Duodenal mucosa (tissue), 2 donors: ENCODE data around the gene ARHGAP31.

Source experiments
- H3K27ac ChIP-seq: one replicate; pipeline ENCODE4 v1.7.0; 2013; ENCODE audit warnings: low read depth, low read length
- H3K27me3 ChIP-seq, 2 donors: one replicate each; pipeline ENCODE4 v1.7.0; 2013; ENCODE audit warnings: low read length in 2 of 2, control low read depth in 1 of 2; ENCODE audit not compliant: insufficient read depth in 2 of 2, control insufficient read depth in 1 of 2
- H3K36me3 ChIP-seq, 2 donors: one replicate each; pipeline ENCODE4 v1.7.0; 2013; ENCODE audit warnings: low read length in 2 of 2, control low read depth in 1 of 2; ENCODE audit not compliant: insufficient read depth in 2 of 2, control insufficient read depth in 1 of 2
- H3K4me1 ChIP-seq, 2 donors: one replicate each; pipeline ENCODE4 v1.7.0; 2013; ENCODE audit warnings: low read length in 2 of 2, control low read depth in 1 of 2; ENCODE audit not compliant: insufficient read depth in 2 of 2, control insufficient read depth in 1 of 2
- H3K4me3 ChIP-seq, 2 donors: one replicate each; pipeline ENCODE4 v1.7.0; 2013; ENCODE audit warnings: low read length in 2 of 2, low read depth in 1 of 2
- H3K9ac ChIP-seq, 2 donors: one replicate each; pipeline ENCODE4 v1.7.0; 2013; ENCODE audit warnings: low read length in 2 of 2, low read depth in 1 of 2
- H3K9me3 ChIP-seq, 2 donors: one replicate each; pipeline ENCODE4 v1.7.0; 2013; ENCODE audit warnings: low read length in 2 of 2, control low read depth in 1 of 2; ENCODE audit not compliant: control insufficient read depth in 1 of 2

ARHGAP31 gene

GRCh38 chr3:119427669-119428068 lies 133.5 kb downstream of the ARHGAP31 start:
- peaks cover 26 to 46% of the 10 kb centered on the region in 2 donors for H3K9me3 ChIP-seq
- H3K27ac ChIP-seq, result no peak overlapping the region
- peaks cover 25 to 39% of the 10 kb centered on the region in 2 donors for H3K36me3 ChIP-seq
- peak overlapping the region in 1 of 2 donors; percentile 11 for H3K4me3 ChIP-seq
- no peaks in the 10 kb centered on the region for H3K4me1 ChIP-seq
- no peak overlapping the region for H3K9ac ChIP-seq
- H3K27me3 ChIP-seq, result no peaks in the 10 kb centered on the region

DNA sequence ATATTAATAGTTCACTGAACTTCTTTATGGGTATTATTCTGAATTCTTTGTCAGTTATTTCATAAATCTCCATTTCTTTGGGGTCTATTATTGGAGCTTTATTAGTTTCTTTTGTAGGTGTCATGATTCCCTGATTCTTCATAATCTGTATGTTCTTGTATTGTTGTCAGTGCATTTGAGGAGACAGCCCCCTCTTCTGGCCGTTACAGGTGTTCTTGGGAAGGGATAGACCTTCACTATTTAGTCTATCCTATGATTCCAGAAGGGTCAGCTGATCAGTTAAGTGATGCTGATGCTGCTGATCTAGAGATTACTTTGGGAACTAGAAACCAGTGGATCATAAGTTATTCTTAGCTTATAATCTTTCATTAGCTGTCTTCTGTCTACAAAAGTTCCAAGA lies 134.4 kb downstream of the ARHGAP31 start:
- H3K9me3 ChIP-seq, result peaks cover 26 to 46% of the 10 kb centered on the region in 2 donors
- H3K27me3 ChIP-seq, result no peaks in the 10 kb centered on the region
- peaks cover 32 to 47% of the 10 kb centered on the region in 2 donors for H3K36me3 ChIP-seq

GRCh38 chr3:119433613-119434325 lies 139.6 kb downstream of the ARHGAP31 start:
- H3K27me3 ChIP-seq, result no peaks in the 10 kb centered on the region
- no peak overlapping the region for H3K27ac ChIP-seq
- no peaks in the 10 kb centered on the region for H3K4me1 ChIP-seq
- H3K4me3 ChIP-seq, result no peak overlapping the region
- H3K9me3 ChIP-seq, result peaks cover 8 to 13% of the 10 kb centered on the region in 2 donors
- no peak overlapping the region for H3K9ac ChIP-seq
- H3K36me3 ChIP-seq, result peaks cover 62 to 94% of the 10 kb centered on the region in 2 donors

More for the DNA sequence above, 134.4 kb downstream of the ARHGAP31 start:
- Histone ChIP-seq H3K9ac (no peak overlapping the region), H3K4me1 (no peaks in the 10 kb centered on the region), H3K4me3 (no peak overlapping the region), H3K27ac (no peak overlapping the region)

- Histone ChIP-seq H3K4me3 (no peak overlapping the region), H3K27me3 (no peaks in the 10 kb centered on the region), H3K4me1 (no peaks in the 10 kb centered on the region), H3K36me3 (peaks cover 59 to 85% of the 10 kb centered on the region in 2 donors), H3K9ac (no peak overlapping the region), H3K9me3 (peaks cover 0 to 4% of the 10 kb centered on the region in 2 donors), H3K27ac (no peak overlapping the region)
These were observed 140.5 kb downstream of the ARHGAP31 start for GRCh38 chr3:119434703-119435102.

DNA sequence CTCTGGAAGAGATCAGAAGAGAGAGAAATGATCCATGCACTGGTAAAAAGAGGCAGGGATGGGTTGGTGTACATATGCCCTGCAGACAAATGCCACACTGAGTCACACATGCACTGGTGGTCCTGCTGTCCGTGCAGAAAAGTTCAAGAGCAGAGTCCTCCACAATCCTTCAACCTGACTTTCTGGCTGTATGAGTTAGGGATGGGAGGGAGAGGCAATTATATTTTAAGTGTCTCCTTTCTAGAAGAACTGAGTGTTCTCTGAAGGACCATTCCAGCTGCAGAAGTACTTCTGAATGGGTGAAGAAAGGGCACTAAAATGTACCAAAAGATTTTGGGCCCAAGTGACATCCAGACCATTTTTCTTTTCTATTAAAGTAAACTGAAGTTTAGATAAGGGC lies 142.8 kb downstream of the ARHGAP31 start:
- no peaks in the 10 kb centered on the region for H3K9me3 ChIP-seq
- peaks cover 43 to 75% of the 10 kb centered on the region in 2 donors for H3K36me3 ChIP-seq
- H3K4me3 ChIP-seq, result no peak overlapping the region
- no peaks in the 10 kb centered on the region for H3K27me3 ChIP-seq
- H3K27ac ChIP-seq, result no peak overlapping the region
- H3K4me1 ChIP-seq, result no peaks in the 10 kb centered on the region
- H3K9ac ChIP-seq, result no peak overlapping the region

GRCh38 chr3:119437691-119438258 lies 143.6 kb downstream of the ARHGAP31 start:
- Histone ChIP-seq H3K27ac (no peak overlapping the region), H3K27me3 (no peaks in the 10 kb centered on the region), H3K9ac (no peak overlapping the region), H3K36me3 (peaks cover 45 to 76% of the 10 kb centered on the region in 2 donors), H3K4me3 (no peak overlapping the region), H3K4me1 (no peaks in the 10 kb centered on the region), H3K9me3 (no peaks in the 10 kb centered on the region)

DNA sequence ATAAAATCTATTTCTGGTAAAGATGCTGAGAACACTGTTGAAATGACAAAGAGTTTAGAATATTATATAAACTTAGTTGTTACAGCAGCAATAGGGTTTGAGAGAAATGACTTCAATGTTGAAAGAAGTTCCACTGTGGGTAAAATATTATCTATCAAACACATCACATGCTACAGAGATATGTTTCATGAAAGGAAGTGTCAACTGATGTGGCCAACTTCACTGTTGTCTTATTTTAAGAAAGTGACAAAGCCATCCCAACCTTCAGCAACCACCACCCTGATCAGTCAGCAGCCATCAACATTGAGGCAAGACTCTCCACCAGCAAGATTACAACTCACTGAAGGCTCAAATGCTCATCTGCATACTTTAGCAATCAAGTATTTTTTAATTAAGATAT lies 149.0 kb downstream of the ARHGAP31 start:
- Histone ChIP-seq H3K4me3 (no peak overlapping the region), H3K9ac (no peak overlapping the region), H3K4me1 (no peaks in the 10 kb centered on the region), H3K27me3 (no peaks in the 10 kb centered on the region), H3K36me3 (peaks cover 14 to 69% of the 10 kb centered on the region in 2 donors), H3K9me3 (no peaks in the 10 kb centered on the region), H3K27ac (no peak overlapping the region)

DNA sequence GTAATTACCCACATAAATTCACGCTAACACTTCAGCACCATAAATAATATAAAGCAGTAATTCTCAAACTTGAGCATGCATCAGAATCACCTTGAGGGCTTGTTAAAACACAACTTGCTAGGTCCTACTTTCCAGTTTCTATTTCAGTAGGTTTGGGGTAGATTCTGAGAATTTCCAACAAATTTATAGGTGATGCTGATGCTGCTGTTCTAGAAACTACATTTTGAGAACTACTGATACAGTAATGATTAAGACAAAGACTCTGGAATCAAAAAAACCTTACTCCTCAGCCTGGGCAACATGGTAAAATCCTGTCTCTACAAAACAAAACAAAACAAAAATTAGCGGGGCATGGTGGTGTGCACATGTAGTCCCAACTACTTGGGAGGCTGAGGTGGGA lies 150.4 kb downstream of the ARHGAP31 start:
- peaks cover 14 to 79% of the 10 kb centered on the region in 2 donors for H3K36me3 ChIP-seq
- H3K27ac ChIP-seq, result no peak overlapping the region
- H3K4me3 ChIP-seq, result no peak overlapping the region
- no peaks in the 10 kb centered on the region for H3K27me3 ChIP-seq
- no peaks in the 10 kb centered on the region for H3K9me3 ChIP-seq
- H3K9ac ChIP-seq, result no peak overlapping the region
- no peaks in the 10 kb centered on the region for H3K4me1 ChIP-seq

GRCh38 chr3:119453822-119454221 lies 159.6 kb downstream of the ARHGAP31 start:
- Histone ChIP-seq H3K9ac (no peak overlapping the region), H3K9me3 (no peaks in the 10 kb centered on the region), H3K4me1 (no peaks in the 10 kb centered on the region), H3K27me3 (no peaks in the 10 kb centered on the region), H3K36me3 (peaks cover 28 to 84% of the 10 kb centered on the region in 2 donors), H3K27ac (no peak overlapping the region), H3K4me3 (no peak overlapping the region)

GRCh38 chr3:119456469-119456868 lies 162.3 kb downstream of the ARHGAP31 start:
- Histone ChIP-seq H3K27ac (no peak overlapping the region), H3K9me3 (no peaks in the 10 kb centered on the region), H3K27me3 (no peaks in the 10 kb centered on the region), H3K9ac (no peak overlapping the region), H3K4me1 (peaks cover under 1 to 6% of the 10 kb centered on the region in 2 donors), H3K36me3 (peaks cover 28 to 76% of the 10 kb centered on the region in 2 donors), H3K4me3 (no peak overlapping the region)
